HG03520 (cell line): ENCODE results near the gene CLSTN2.

Source experiments
- ATAC-seq: cut with Tn5 transposase; IDR thresholded peaks from one replicate; pipeline ENCODE4 v1.9.1; 2021; ENCODE audit warnings: mild to moderate bottlenecking, moderate library complexity; ENCODE audit not compliant: unreplicated experiment

CLSTN2 gene

GRCh38 chr3:140219923-140220452 is 285.0 kb downstream of the CLSTN2 start:
- ATAC-seq = no peak

- no peak for ATAC-seq
Measured at GRCh38 chr3:140223197-140223596, 288.2 kb downstream of the CLSTN2 start.

GRCh38 chr3:140223631-140224030 is 288.6 kb downstream of the CLSTN2 start:
- ATAC-seq = no peak

GRCh38 chr3:140224307-140224706 is 289.3 kb downstream of the CLSTN2 start:
- ATAC-seq = no peak

- ATAC-seq = no peak
Measured at GRCh38 chr3:140225996-140226395, 291.0 kb downstream of the CLSTN2 start.

GRCh38 chr3:140233702-140234101 is 298.7 kb downstream of the CLSTN2 start:
- no peak for ATAC-seq

- ATAC-seq = no peak
Measured at GRCh38 chr3:140234256-140234655, 299.3 kb downstream of the CLSTN2 start.

GRCh38 chr3:140236836-140237501 is 302.0 kb downstream of the CLSTN2 start:
- ATAC-seq = no peak

- no peak for ATAC-seq
Measured at GRCh38 chr3:140238646-140239314, 303.8 kb downstream of the CLSTN2 start.

- ATAC-seq = no peak
Measured at GRCh38 chr3:140242818-140243276, 307.9 kb downstream of the CLSTN2 start.

GRCh38 chr3:140243575-140243974 is 308.6 kb downstream of the CLSTN2 start:
- no peak for ATAC-seq

- ATAC-seq = no peak
Measured at GRCh38 chr3:140244893-140245292, 309.9 kb downstream of the CLSTN2 start.

- ATAC-seq = no peak
Measured at GRCh38 chr3:140246578-140246977, 311.6 kb downstream of the CLSTN2 start.

GRCh38 chr3:140247775-140248174 is 312.8 kb downstream of the CLSTN2 start:
- no peak for ATAC-seq

- ATAC-seq = no peak
Measured at GRCh38 chr3:140249188-140249587, 314.2 kb downstream of the CLSTN2 start.

- ATAC-seq = no peak
Measured at GRCh38 chr3:140250010-140250855, 315.2 kb downstream of the CLSTN2 start.

GRCh38 chr3:140250945-140251344 is 316.0 kb downstream of the CLSTN2 start:
- no peak for ATAC-seq

GRCh38 chr3:140251678-140252077 is 316.7 kb downstream of the CLSTN2 start:
- no peak for ATAC-seq

- no peak for ATAC-seq
Measured at GRCh38 chr3:140252812-140253656, 318.0 kb downstream of the CLSTN2 start.

GRCh38 chr3:140258222-140258724 is 323.3 kb downstream of the CLSTN2 start:
- no peak for ATAC-seq
